Natural killer cell (primary cell): ENCODE measurements around the gene DDX56. TPM values are rescaled to one million over a fixed set of nuclear protein-coding genes. Genes with fewer than 3 reads are reported as not detected.
A peak's percentile ranks its signal among the peaks of the same experiment; 100 is the strongest.

Source experiments
- ATAC-seq, 3 donors: fragments of 150-1000 bp in 2 of 3; fragments of 200-7000 bp in 1 of 3; cut with Tn5 transposase; 1 replicate in 1 of 3; 2 replicates in 2 of 3; pipeline ENCODE4 v1.10.0; 2021; ENCODE audit warnings: mild to moderate bottlenecking in 2 of 3, moderate library complexity in 2 of 3
- DNase-seq, 2 donors: peaks; one replicate each; pipeline versions ENCODE4 v3.0.0 to v3.0.0-alpha.2; 2013 to 2021; ENCODE audit warnings: mixed read lengths in 1 of 2
- H3K27ac ChIP-seq: one replicate; pipeline ENCODE4 v1.5.1; 2013; ENCODE audit warnings: mild to moderate bottlenecking, low read length
- H3K27me3 ChIP-seq: one replicate; pipeline ENCODE4 v1.6.1; 2013; ENCODE audit warnings: low read length; ENCODE audit not compliant: control insufficient read depth, insufficient read depth
- H3K36me3 ChIP-seq: one replicate; pipeline ENCODE4 v1.6.1; 2013; ENCODE audit warnings: low read length; ENCODE audit not compliant: control insufficient read depth, insufficient read depth
- H3K4me1 ChIP-seq: one replicate; pipeline ENCODE4 v1.6.1; 2013; ENCODE audit warnings: low read length; ENCODE audit not compliant: control insufficient read depth, insufficient read depth
- H3K4me3 ChIP-seq: one replicate; pipeline ENCODE4 v1.5.1; 2013; ENCODE audit warnings: low read length
- H3K9me3 ChIP-seq: one replicate; pipeline ENCODE4 v1.6.1; 2013; ENCODE audit warnings: low read length; ENCODE audit not compliant: control insufficient read depth, insufficient read depth
- H3K27ac Mint-ChIP-seq, 2 donors: one replicate each; pipeline ENCODE4 v1.8.0; 2022; ENCODE audit warnings: mild to moderate bottlenecking in 2 of 2, mixed read lengths in 2 of 2, moderate library complexity in 1 of 2
- H3K27me3 Mint-ChIP-seq, 2 donors: one replicate each; pipeline ENCODE4 v1.8.0; 2022; ENCODE audit warnings: low read depth in 2 of 2, mixed read lengths in 2 of 2
- H3K36me3 Mint-ChIP-seq: one replicate; pipeline ENCODE4 v1.8.0; 2022; ENCODE audit warnings: mixed read lengths
- H3K4me1 Mint-ChIP-seq, 2 donors: one replicate each; pipeline ENCODE4 v1.8.0; 2022; ENCODE audit warnings: mixed read lengths in 2 of 2
- H3K4me3 Mint-ChIP-seq: one replicate; pipeline ENCODE4 v1.8.0; 2022; ENCODE audit warnings: mild to moderate bottlenecking, moderate library complexity, mixed read lengths
- H3K9me3 Mint-ChIP-seq, 2 donors: one replicate each; pipeline ENCODE4 v1.8.0; 2022; ENCODE audit warnings: mixed read lengths in 2 of 2
- CTCF ChIP-seq: fragments of 200-600 bp; IDR thresholded peaks from one replicate; pipeline ENCODE4 v1.8.0; 2022; ENCODE audit warnings: antibody characterized with exemption
- WGBS: methylation state at CpG from one replicate; pipeline ENCODE4 v1.1.7; 2013; ENCODE audit warnings: missing lambda C conversion rate; ENCODE audit not compliant: insufficient coverage; 5-methylcytosine and 5-hydroxymethylcytosine counted together
- intact Hi-C: fragments of 100-400 bp; cut with micrococcal nuclease; formaldehyde crosslinking; loops from one replicate; pipeline ENCODE4 v1.14.2; 2022
- total RNA-seq, 4 donors: library from RNA; stranded (reverse); fragments of 120-200 nt in 1 of 4; gene quantifications; one replicate each; pipeline versions ENCODE4 v1.2.3 to v1.2.4, GENCODE V29; 2013 to 2022

Gene DDX56
- total RNA-seq, 3 donors from 2014 or later (not counting 1 experiment from before 2014, with no cell fraction given), result 67.8 to 85.5 (median 84.5) TPM

- ATAC-seq (no peak), DNase-seq (no peak)
These were observed 3.7 kb downstream of the DDX56 start for GRCh38 chr7:44569959-44570358.

GRCh38 chr7:44568771-44569560, 4.7 kb downstream of the DDX56 start:
- peaks cover 15% of the 10 kb centered on the region for H3K4me1 ChIP-seq
- DNase-seq, result no peak
- intact Hi-C loops, result no loop called here
- WGBS, result 99% methylated on average over 17 of the region's 17 CpGs
- H3K27ac Mint-ChIP-seq, result peak overlapping the region in 1 of 2 donors; percentile 47
- H3K27me3 Mint-ChIP-seq, result no peaks in the 10 kb centered on the region
- H3K4me3 Mint-ChIP-seq, result no peak overlapping the region
- H3K36me3 ChIP-seq, result peaks cover 81% of the 10 kb centered on the region
- H3K9me3 ChIP-seq, result no peaks in the 10 kb centered on the region
- TF ChIP-seq CTCF, result no peak
- ATAC-seq, result no peak
- no peak overlapping the region for H3K4me3 ChIP-seq
- no peaks in the 10 kb centered on the region for H3K9me3 Mint-ChIP-seq
- H3K4me1 Mint-ChIP-seq, result peaks cover 30% of the 10 kb centered on the region in 2 donors
- H3K27me3 ChIP-seq, result no peaks in the 10 kb centered on the region
- H3K27ac ChIP-seq, result no peak overlapping the region
- no peaks in the 10 kb centered on the region for H3K36me3 Mint-ChIP-seq

More at GRCh38 chr7:44569959-44570358, 3.7 kb downstream of the DDX56 start:
- H3K4me3 Mint-ChIP-seq, result no peak overlapping the region
- peaks cover 24% of the 10 kb centered on the region for H3K4me1 ChIP-seq
- H3K9me3 ChIP-seq, result no peaks in the 10 kb centered on the region
- no peaks in the 10 kb centered on the region for H3K36me3 Mint-ChIP-seq
- WGBS, result 97% methylated on average over 9 of the region's 9 CpGs
- H3K4me1 Mint-ChIP-seq, result peaks cover 40% of the 10 kb centered on the region in 2 donors
- H3K36me3 ChIP-seq, result peaks cover 73% of the 10 kb centered on the region
- H3K27ac Mint-ChIP-seq, result no peak overlapping the region
- no peak overlapping the region for H3K27ac ChIP-seq
- H3K27me3 Mint-ChIP-seq, result no peaks in the 10 kb centered on the region
- intact Hi-C loops, result no loop called here
- no peak overlapping the region for H3K4me3 ChIP-seq
- no peaks in the 10 kb centered on the region for H3K27me3 ChIP-seq
- TF ChIP-seq CTCF, result no peak
- H3K9me3 Mint-ChIP-seq, result no peaks in the 10 kb centered on the region

DNA sequence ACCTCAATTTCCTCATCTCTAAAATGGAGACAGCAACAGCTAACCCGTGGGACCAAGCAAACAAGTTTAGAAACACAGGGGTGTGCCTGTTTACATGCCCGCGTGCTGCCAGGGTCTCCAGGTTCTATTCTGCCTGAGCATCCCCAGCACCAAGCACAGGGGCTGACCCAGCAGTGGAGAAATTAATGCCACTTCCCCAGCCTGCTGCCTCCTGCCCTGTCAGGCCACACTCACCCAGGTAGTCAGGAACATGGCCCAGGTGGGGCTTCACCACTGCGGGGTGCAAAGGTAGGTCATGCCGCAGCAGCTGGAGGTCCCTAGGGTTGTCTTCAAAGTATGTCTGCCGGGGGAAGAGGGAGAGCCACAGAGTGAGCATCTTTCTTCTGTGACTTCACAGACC, 5.8 kb downstream of the DDX56 start:
- Mint-ChIP-seq H3K4me3 (no peak overlapping the region), H3K4me1 (peaks cover 19 to 20% of the 10 kb centered on the region in 2 donors), H3K27me3 (no peaks in the 10 kb centered on the region), H3K9me3 (no peaks in the 10 kb centered on the region), H3K27ac (peak overlapping the region in 1 of 2 donors; percentile 59), H3K36me3 (no peaks in the 10 kb centered on the region)
- whole genome bisulfite sequencing, result 95% methylated on average over 6 of the region's 6 CpGs
- no peak overlapping the region for H3K4me3 ChIP-seq
- TF ChIP-seq CTCF, result no peak
- H3K27me3 ChIP-seq, result no peaks in the 10 kb centered on the region
- peaks cover 7% of the 10 kb centered on the region for H3K4me1 ChIP-seq
- H3K9me3 ChIP-seq, result no peaks in the 10 kb centered on the region
- no peak overlapping the region for H3K27ac ChIP-seq
- DNase-seq, result no peak
- peaks cover 83% of the 10 kb centered on the region for H3K36me3 ChIP-seq
- intact Hi-C loops, result no loop called here
- ATAC-seq, result no peak
